MM.1S (cell line): Measurements from ENCODE around the gene PRR19.

Source experiments
- DNase-seq: peaks from one replicate; pipeline ENCODE4 v3.0.0-alpha.2; 2015
- H2AFZ ChIP-seq: fragments of 300-600 bp; sonication (generic); 2 replicates; pipeline ENCODE4 v1.6.0; 2016; ENCODE audit warnings: antibody characterized with exemption, low read length
- H3F3A ChIP-seq: fragments of 300-600 bp; sonication (generic); 2 replicates; pipeline ENCODE4 v1.6.1; 2016; ENCODE audit warnings: mild to moderate bottlenecking, antibody characterized with exemption, low read length, moderate library complexity, mixed read lengths; ENCODE audit not compliant: insufficient read depth
- H3K27ac ChIP-seq: fragments of 300-600 bp; sonication (generic); 2 replicates; pipeline ENCODE4 v1.5.1; 2016; ENCODE audit warnings: mild to moderate bottlenecking, low read length
- H3K27me3 ChIP-seq: fragments of 300-600 bp; sonication (generic); replicated peaks from 2 replicates; pipeline ENCODE4 v1.6.0; 2016; ENCODE audit warnings: low read length; ENCODE audit not compliant: insufficient read depth
- H3K36me3 ChIP-seq: fragments of 300-600 bp; sonication (generic); replicated peaks from 2 replicates; pipeline ENCODE4 v1.6.1; 2016; ENCODE audit warnings: mild to moderate bottlenecking, low read length, mixed read lengths; ENCODE audit not compliant: insufficient read depth
- H3K4me1 ChIP-seq: fragments of 300-600 bp; sonication (generic); 2 replicates; pipeline ENCODE4 v1.6.1; 2016; ENCODE audit warnings: low read length, mixed read lengths
- H3K4me2 ChIP-seq: fragments of 300-600 bp; sonication (generic); 2 replicates; pipeline ENCODE4 v1.6.0; 2016; ENCODE audit warnings: low read depth, low read length
- H3K4me3 ChIP-seq: fragments of 300-600 bp; sonication (generic); 2 replicates; pipeline ENCODE4 v1.5.1; 2016; ENCODE audit warnings: low read length, mixed read lengths
- H3K79me2 ChIP-seq: fragments of 300-600 bp; sonication (generic); 2 replicates; pipeline ENCODE4 v1.6.1; 2016; ENCODE audit warnings: mixed run types, low read length, mixed read lengths
- H3K9ac ChIP-seq: fragments of 300-600 bp; sonication (generic); 2 replicates; pipeline ENCODE4 v1.6.1; 2016; ENCODE audit warnings: low read length, mixed read lengths
- H3K9me2 ChIP-seq: fragments of 300-600 bp; sonication (generic); replicated peaks from 2 replicates; pipeline ENCODE4 v1.6.1; 2016; ENCODE audit warnings: mild to moderate bottlenecking, low read length, mixed read lengths; ENCODE audit not compliant: insufficient read depth
- H3K9me3 ChIP-seq: fragments of 300-600 bp; sonication (generic); replicated peaks from 2 replicates; pipeline ENCODE4 v1.6.1; 2016; ENCODE audit warnings: mild to moderate bottlenecking, low read length, mixed read lengths; ENCODE audit not compliant: insufficient read depth
- H4K20me1 ChIP-seq: fragments of 300-600 bp; sonication (generic); 2 replicates; pipeline ENCODE4 v1.6.1; 2016; ENCODE audit warnings: mild to moderate bottlenecking, low read length, moderate library complexity, mixed read lengths; ENCODE audit not compliant: insufficient read depth
- EZH2 ChIP-seq: fragments of 300-600 bp; sonication (generic); optimal IDR thresholded peaks from 2 replicates; pipeline ENCODE3; 2017; ENCODE audit warnings: low read depth, mild to moderate bottlenecking, antibody characterized with exemption, low read length, mixed read lengths
- EZH2phosphoT487 ChIP-seq: fragments of 300-600 bp; sonication (generic); IDR thresholded peaks from 2 replicates; pipeline ENCODE4 v1.6.1; 2018; ENCODE audit warnings: antibody characterized with exemption, low read length
- TF ChIP-seq, protein P1 (sequence below): fragments of 300-600 bp; sonication (generic); IDR thresholded peaks from 2 replicates; pipeline ENCODE4 v1.5.1; 2016; ENCODE audit warnings: antibody characterized with exemption, low read length, mixed read lengths

Gene PRR19

DNA sequence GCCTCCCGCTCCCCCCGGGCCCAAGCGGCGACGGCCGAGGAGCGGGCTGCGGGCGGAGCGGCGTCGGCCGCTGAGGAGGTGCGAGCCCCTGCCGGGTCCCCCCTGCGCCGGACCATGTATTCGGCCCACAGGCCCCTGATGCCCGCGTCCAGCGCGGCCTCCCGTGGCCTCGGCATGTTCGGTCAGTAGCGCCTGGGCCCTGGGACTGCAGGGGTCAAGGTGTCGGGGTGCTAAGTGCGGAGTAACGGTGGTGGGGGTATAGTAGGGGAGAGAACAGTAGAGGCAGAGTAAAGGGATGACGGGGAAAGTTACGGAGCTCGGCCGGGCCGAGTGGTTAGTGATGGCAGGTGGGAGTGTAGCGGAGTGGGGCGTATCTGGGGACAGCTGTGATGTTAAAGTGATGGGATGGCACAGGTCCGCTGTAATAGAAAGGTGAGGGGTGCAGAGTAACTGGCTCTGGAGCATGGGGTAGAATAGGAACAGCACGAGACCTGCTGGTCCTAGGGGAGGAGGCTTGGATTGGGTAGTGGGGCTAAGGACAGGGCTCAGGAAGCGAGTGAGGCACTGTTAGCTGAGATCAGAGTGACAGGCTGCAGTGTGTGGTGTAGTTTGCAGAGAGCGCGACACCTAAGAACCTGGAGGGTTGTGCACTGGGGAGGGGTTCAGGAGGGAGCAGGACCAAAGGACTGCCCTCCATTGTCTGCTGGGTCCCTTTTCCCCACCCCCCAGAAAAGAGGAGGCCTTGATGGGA lies 17.2 kb upstream of the PRR19 start:
- H3K79me2 ChIP-seq = peaks cover 19% of the 10 kb centered on the region
- peak overlapping the region; percentile 67; the same call in 1 of the 2 replicates for H3K9ac ChIP-seq
- H3K9me3 ChIP-seq = no peaks in the 10 kb centered on the region
- no peak overlapping the region for H3K27ac ChIP-seq
- TF ChIP-seq, protein P1, sequence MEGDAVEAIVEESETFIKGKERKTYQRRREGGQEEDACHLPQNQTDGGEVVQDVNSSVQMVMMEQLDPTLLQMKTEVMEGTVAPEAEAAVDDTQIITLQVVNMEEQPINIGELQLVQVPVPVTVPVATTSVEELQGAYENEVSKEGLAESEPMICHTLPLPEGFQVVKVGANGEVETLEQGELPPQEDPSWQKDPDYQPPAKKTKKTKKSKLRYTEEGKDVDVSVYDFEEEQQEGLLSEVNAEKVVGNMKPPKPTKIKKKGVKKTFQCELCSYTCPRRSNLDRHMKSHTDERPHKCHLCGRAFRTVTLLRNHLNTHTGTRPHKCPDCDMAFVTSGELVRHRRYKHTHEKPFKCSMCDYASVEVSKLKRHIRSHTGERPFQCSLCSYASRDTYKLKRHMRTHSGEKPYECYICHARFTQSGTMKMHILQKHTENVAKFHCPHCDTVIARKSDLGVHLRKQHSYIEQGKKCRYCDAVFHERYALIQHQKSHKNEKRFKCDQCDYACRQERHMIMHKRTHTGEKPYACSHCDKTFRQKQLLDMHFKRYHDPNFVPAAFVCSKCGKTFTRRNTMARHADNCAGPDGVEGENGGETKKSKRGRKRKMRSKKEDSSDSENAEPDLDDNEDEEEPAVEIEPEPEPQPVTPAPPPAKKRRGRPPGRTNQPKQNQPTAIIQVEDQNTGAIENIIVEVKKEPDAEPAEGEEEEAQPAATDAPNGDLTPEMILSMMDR = no peak
- TF ChIP-seq EZH2 (no peak), EZH2phosphoT487 (no peak)
- no peaks in the 10 kb centered on the region for H3K9me2 ChIP-seq
- H3K4me2 ChIP-seq = peak overlapping the region; percentile 99
- H3K4me3 ChIP-seq = peak overlapping the region; percentile 76
- peak; percentile 14 for DNase-seq
- peaks cover 9% of the 10 kb centered on the region; the same call in 1 of the 2 replicates for H3F3A ChIP-seq
- H3K4me1 ChIP-seq = peaks cover 13% of the 10 kb centered on the region
- H4K20me1 ChIP-seq = no peaks in the 10 kb centered on the region
- no peak overlapping the region for H2AFZ ChIP-seq
- no peaks in the 10 kb centered on the region for H3K27me3 ChIP-seq
- no peaks in the 10 kb centered on the region for H3K36me3 ChIP-seq

DNA sequence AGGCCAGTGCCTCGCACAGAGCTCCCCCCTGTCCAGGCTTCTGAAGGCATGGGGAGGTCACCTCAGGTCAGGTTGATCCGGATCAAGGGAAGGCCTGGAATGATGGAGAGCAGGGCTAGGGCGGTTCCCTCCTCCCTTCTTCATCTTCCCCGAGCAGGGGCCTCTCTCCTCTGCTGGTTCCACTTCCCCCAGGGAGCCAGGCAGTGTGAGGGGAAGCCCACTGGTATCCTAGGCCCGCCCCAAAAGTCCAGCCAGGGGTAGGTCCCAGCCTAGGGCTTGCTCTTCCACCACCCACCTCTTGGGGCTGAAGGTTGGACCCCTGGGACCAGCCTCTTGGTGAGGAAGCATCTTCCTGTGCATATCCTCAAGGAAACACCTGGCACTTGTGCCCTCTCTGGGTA lies 16.4 kb upstream of the PRR19 start:
- H3K27me3 ChIP-seq = no peaks in the 10 kb centered on the region
- no peak overlapping the region for H2AFZ ChIP-seq
- H3K36me3 ChIP-seq = no peaks in the 10 kb centered on the region
- no peak overlapping the region for H3K4me2 ChIP-seq
- H4K20me1 ChIP-seq = no peaks in the 10 kb centered on the region
- no peaks in the 10 kb centered on the region for H3K9me3 ChIP-seq
- H3K9ac ChIP-seq = no peak overlapping the region
- DNase-seq = no peak
- H3F3A ChIP-seq = peaks cover 9% of the 10 kb centered on the region; the same call in 1 of the 2 replicates
- no peak overlapping the region for H3K27ac ChIP-seq
- peaks cover 19% of the 10 kb centered on the region for H3K79me2 ChIP-seq
- peaks cover 13% of the 10 kb centered on the region for H3K4me1 ChIP-seq
- H3K4me3 ChIP-seq = no peak overlapping the region
- TF ChIP-seq, protein P1 = no peak
- TF ChIP-seq EZH2phosphoT487 (no peak), EZH2 (no peak)
- no peaks in the 10 kb centered on the region for H3K9me2 ChIP-seq

DNA sequence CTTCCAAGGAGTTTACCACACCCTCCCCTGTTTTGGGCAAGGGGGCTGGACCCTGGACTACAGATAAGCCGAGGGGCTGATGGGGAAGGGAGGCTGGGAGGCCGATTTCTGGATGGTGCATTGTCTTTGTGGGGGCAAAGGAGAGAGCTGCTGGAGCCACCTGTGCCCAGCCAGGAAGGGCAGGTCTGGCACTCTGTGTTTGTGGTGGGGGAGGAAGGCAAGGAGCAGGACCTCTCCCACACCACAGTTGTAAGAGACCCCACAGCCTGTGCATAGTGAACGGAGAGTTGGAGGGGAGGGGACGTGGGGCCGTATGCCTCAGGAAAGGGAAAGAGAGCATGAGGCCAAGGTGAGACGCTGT lies 16.0 kb upstream of the PRR19 start:
- H3K4me1 ChIP-seq = peaks cover 13% of the 10 kb centered on the region
- H2AFZ ChIP-seq = no peak overlapping the region
- H3K27ac ChIP-seq = no peak overlapping the region
- no peak overlapping the region for H3K4me3 ChIP-seq
- peaks cover 19% of the 10 kb centered on the region for H3K79me2 ChIP-seq
- H4K20me1 ChIP-seq = no peaks in the 10 kb centered on the region
- no peaks in the 10 kb centered on the region for H3K9me3 ChIP-seq
- TF ChIP-seq, protein P1 = no peak
- TF ChIP-seq EZH2phosphoT487 = no peak
- no peak for TF ChIP-seq EZH2
- no peak overlapping the region for H3K4me2 ChIP-seq
- H3K27me3 ChIP-seq = no peaks in the 10 kb centered on the region
- no peaks in the 10 kb centered on the region for H3K36me3 ChIP-seq
- no peaks in the 10 kb centered on the region for H3K9me2 ChIP-seq
- DNase-seq = no peak
- peaks cover 9% of the 10 kb centered on the region; the same call in 1 of the 2 replicates for H3F3A ChIP-seq
- no peak overlapping the region for H3K9ac ChIP-seq
